K562 (cell line): ENCODE results near the gene CCR7. TPM values are rescaled to one million over a fixed set of nuclear protein-coding genes. Genes with fewer than 3 reads are reported as not detected.

Experiments
- ATF6 ChIP-seq: sonication (generic); formaldehyde crosslinking; IDR thresholded peaks from 2 replicates; pipeline ENCODE4 v1.4.0; 2020; ENCODE audit warnings: mild to moderate bottlenecking, missing genetic modification reagents
- CBX3 ChIP-seq, 2 experiments: IDR thresholded peaks; 1 replicate in 1 of 2; 2 replicates in 1 of 2; pipeline ENCODE4 v1.6.1; 2012; ENCODE audit warnings: inconsistent platforms in 2 of 2, low read length in 2 of 2, borderline replicate concordance in 1 of 2, control low read depth in 1 of 2
- CSDE1 ChIP-seq, 2 experiments: fragments of 450-650 bp; IDR thresholded peaks; 2 replicates each; pipeline ENCODE4 v1.6.1; 2016; ENCODE audit warnings: mild to moderate bottlenecking in 1 of 2
- DPF2 ChIP-seq: fragments of 450-650 bp; IDR thresholded peaks from 2 replicates; pipeline ENCODE4 v1.6.1; 2016
- FOXA3 ChIP-seq, 2 experiments: fragments of 450-650 bp in 1 of 2; sonication (generic) in 1 of 2; formaldehyde crosslinking; IDR thresholded peaks in 1 of 2; conservative IDR thresholded peaks in 1 of 2; 2 replicates each; pipeline versions ENCODE4 v1.4.0 to v1.8.0; 2020 to 2022; ENCODE audit warnings: mild to moderate bottlenecking in 2 of 2, missing genetic modification reagents in 1 of 2
- FOXJ3 ChIP-seq: sonication (generic); formaldehyde crosslinking; IDR thresholded peaks from 2 replicates; pipeline ENCODE4 v1.4.0; 2020; ENCODE audit warnings: mild to moderate bottlenecking, missing genetic modification reagents
- MTF1 ChIP-seq: fragments of 250-450 bp; sonication (Bioruptor Pico); IDR thresholded peaks from 2 replicates; pipeline ENCODE4 v1.9.0; 2021; ENCODE audit warnings: moderate library complexity, mild to moderate bottlenecking, inconsistent platforms, borderline replicate concordance
- POLR2B ChIP-seq: fragments of 450-650 bp; IDR thresholded peaks from 2 replicates; pipeline ENCODE4 v1.6.1; 2018; ENCODE audit warnings: low read depth; ENCODE audit not compliant: partially characterized antibody
- PTRF ChIP-seq: fragments of 450-650 bp; IDR thresholded peaks from 2 replicates; pipeline ENCODE4 v1.6.1; 2016; ENCODE audit warnings: mild to moderate bottlenecking, missing genetic modification characterization, missing compliant biosample characterization
- SMAD2 ChIP-seq: fragments of 150-350 bp; IDR thresholded peaks from 2 replicates; pipeline ENCODE4 v1.6.1; 2014; ENCODE audit warnings: low read depth, mild to moderate bottlenecking, low read length
- TAF15 ChIP-seq: fragments of 200-400 bp; formaldehyde crosslinking; IDR thresholded peaks from 2 replicates; pipeline ENCODE4 v1.6.1; 2017; ENCODE audit warnings: mild to moderate bottlenecking, low read depth, low read length, moderate library complexity
- U2AF1 ChIP-seq: fragments of 200-400 bp; formaldehyde crosslinking; optimal IDR thresholded peaks from 2 replicates; pipeline ENCODE3; 2017; ENCODE audit warnings: mild to moderate bottlenecking, low read depth, low read length, moderate library complexity
- UBTF ChIP-seq, 2 experiments: IDR thresholded peaks; 2 replicates each; pipeline ENCODE4 v1.6.1; 2012; ENCODE audit warnings: improper control_type of control experiment in 2 of 2, low read depth in 2 of 2, low read length in 2 of 2, borderline replicate concordance in 1 of 2
- ZBED1 ChIP-seq: IDR thresholded peaks from 2 replicates; pipeline ENCODE4 v1.6.1; 2014
- ZBTB8A ChIP-seq: fragments of 450-650 bp; IDR thresholded peaks from 2 replicates; pipeline ENCODE4 v1.6.1; 2018; ENCODE audit warnings: mild to moderate bottlenecking, moderate library complexity; ENCODE audit not compliant: partially characterized antibody
- ZNF232 ChIP-seq: sonication (generic); formaldehyde crosslinking; IDR thresholded peaks from 2 replicates; pipeline ENCODE4 v1.8.0; 2022; ENCODE audit warnings: mild to moderate bottlenecking, missing genetic modification reagents
- ZNF282 ChIP-seq: sonication (generic); formaldehyde crosslinking; IDR thresholded peaks from 2 replicates; pipeline ENCODE4 v1.8.1; 2023; ENCODE audit warnings: missing genetic modification reagents
- ZNF398 ChIP-seq: fragments of 250-450 bp; sonication (Bioruptor Pico); IDR thresholded peaks from 2 replicates; pipeline ENCODE4 v1.8.0; 2021; ENCODE audit warnings: moderate library complexity, mild to moderate bottlenecking, inconsistent platforms
- ZNF57 ChIP-seq: fragments of 450-650 bp; formaldehyde crosslinking; IDR thresholded peaks from 2 replicates; pipeline ENCODE4 v1.4.0; 2020; ENCODE audit warnings: mild to moderate bottlenecking, moderate library complexity
- polyA plus RNA-seq, 8 experiments: library from polyadenylated mRNA; depleted of rRNA in 4 of 8; stranded (reverse) in 5 of 8; unstranded in 3 of 8; fragments of >200 nt; fragmentation: Nextera tagmentation in 2 of 8; fragmentation: Illumina TruSeq in 1 of 8; extraction: Ambion mirVana in 2 of 8; extraction: Trizol in 1 of 8; gene quantifications; 2 replicates each; pipeline versions ENCODE4 v1.2.1 to v1.2.3, GENCODE V29; 2011 to 2014; ENCODE audit warnings: inconsistent platforms in 1 of 8, missing spikeins in 1 of 8
- total RNA-seq, 7 experiments: library from RNA; depleted of rRNA in 6 of 7; stranded (reverse); fragments of >200 nt in 6 of 7; fragmentation: Illumina TruSeq in 2 of 7; extraction: Trizol in 2 of 7; gene quantifications; 2 replicates each; pipeline versions ENCODE4 v1.2.1 to v1.2.3, GENCODE V29; 2011 to 2021; ENCODE audit warnings: low replicate concordance in 1 of 7

CCR7 gene
- total and polyA plus RNA-seq, 9 of the 15 experiments (the other 6 are each of a cell fraction or from before 2014, with no cell fraction given) = 0.14 to 1.4 (median 0.56) TPM

GRCh38 chr17:40536295-40537171 lies 28.7 kb downstream of the CCR7 start (continued):
- TF ChIP-seq ATF6 (CRISPR knock-in tag) (no peak), UBTF (IDR thresholded peaks at IDR 0.05; ENCODE audit: borderline replicate concordance in 1 of 2, low read depth in 2 of 2, low read length in 2 of 2) (0 out of 4 replicates have a peak, but pooled peaks of 1 of the 2 experiments have one; percentile 12), SMAD2 (no peak), CBX3 (IDR thresholded peaks at IDR 0.05; ENCODE audit: borderline replicate concordance in 1 of 2, low read length in 2 of 2) (peak in 1 of 2 experiments; percentile 34; a peak in 1 of 3 replicates), DPF2 (peak; percentile 97), ZBED1 (0 out of 2 replicates have a peak, but pooled peaks have one; percentile 29), ZNF398 (CRISPR knock-in tag) (no peak), PTRF (no peak), CSDE1 (IDR thresholded peaks at IDR 0.05) (no peak), MTF1 (no peak), ZNF57 (CRISPR knock-in tag) (no peak), ZNF232 (CRISPR knock-in tag) (no peak), POLR2B (no peak), ZNF282 (CRISPR knock-in tag) (no peak), FOXJ3 (no peak), U2AF1 (no peak), FOXA3 (CRISPR knock-in tag; conservative IDR thresholded peaks at IDR 0.05 in 1 of 2, IDR thresholded peaks at IDR 0.05 in 1 of 2) (no peak), ZBTB8A (no peak), TAF15 (no peak)
